ENCODE results near the gene CLDND1.

Gene CLDND1

DNA sequence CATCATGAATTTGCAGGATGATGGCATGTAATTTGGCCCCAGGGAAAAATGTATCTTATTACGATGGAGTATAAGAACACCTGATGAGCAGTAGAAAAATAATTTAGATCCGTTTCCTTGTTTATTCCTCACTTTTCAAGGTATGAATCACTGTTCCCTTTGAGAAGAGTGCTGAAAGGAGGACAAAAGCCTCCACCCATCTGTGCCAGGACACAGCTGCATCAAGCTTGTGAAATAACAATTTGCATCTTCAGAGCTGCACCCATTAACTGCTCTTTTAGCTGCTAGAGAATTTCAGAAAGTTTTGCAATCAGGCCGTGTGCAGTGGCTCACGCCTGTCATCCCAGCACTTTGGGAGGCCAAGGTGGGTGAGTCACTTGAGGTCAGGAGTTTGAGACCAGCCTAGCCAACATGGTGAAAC lies 9.6 kb downstream of the CLDND1 start:
- DNase-seq: peak; percentile 22

- no peak for DNase-seq
Observed at GRCh38 chr3:98512576-98512975, 10.1 kb downstream of the CLDND1 start.

GRCh38 chr3:98508582-98508981 lies 14.1 kb downstream of the CLDND1 start:
- no peak for DNase-seq

DNA sequence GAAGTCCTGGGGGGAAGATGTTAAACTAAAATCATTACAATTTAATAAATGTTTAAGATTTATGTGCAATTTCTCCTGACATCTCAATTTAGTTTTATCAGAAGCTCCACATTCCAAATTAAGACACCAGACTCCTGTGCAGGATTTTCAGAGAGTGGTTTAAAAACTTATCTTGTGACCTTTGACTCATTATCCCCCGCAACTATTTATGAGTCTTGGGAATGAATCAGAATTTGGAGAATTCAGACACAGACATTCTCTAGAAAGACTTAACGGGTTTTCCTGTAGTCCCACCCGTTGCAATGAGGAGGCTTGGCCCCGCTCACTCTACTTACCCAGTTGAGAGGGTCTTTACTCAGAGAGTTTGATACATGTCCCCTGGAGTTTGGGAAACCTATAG lies 18.2 kb downstream of the CLDND1 start:
- no peak for DNase-seq

DNA sequence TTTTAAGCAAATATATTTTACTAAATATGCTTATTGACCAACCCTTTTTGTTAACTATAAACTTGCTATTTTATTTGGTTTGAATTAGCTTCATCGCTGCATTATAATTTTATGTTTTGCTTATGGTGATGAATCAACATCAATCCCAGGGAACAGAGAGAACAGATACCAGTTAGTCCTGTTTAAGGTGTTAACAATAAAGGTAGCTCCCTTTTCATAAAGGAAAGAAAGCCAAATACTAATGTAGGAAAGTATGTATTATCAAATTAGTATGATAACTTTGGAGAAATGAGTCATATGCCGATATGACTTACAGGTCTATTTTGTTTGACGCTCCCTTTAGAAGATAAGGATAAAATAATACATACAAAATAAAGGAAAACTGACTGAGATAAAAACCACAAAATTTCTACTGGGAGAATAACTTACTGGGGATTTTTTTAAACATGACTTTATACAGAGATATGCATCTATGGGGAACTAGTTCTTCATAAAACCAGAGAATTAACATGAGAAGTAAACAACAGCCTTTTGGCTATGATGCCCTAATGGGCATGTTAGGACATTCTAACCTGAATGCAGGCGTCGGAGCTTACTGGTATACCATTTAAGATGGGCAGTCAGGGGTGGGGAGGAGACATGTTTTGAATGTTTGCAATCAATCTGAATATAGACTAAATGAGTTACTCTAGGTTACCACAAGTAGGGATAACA lies 20.7 kb downstream of the CLDND1 start:
- no peak for DNase-seq

DNA sequence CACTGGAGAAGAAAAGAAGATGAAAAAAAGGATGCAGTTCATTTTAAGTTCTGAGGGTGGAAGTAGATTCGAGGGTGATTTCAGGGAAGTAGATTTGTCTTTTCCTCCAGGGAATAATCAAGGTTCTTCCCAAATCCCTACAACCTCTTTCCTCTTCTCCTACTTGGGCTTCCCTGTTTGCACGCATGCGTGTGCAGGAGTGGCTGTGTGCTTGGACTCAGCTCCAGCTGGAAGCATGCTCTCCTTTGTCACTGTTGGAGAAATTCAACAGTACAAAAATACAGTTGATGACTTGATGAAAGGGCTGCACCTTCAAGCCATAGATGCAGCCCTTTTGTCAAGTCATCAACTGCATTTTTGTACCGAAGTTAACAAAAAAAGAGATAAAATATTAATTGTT lies 21.4 kb downstream of the CLDND1 start:
- DNase-seq: no peak

DNA sequence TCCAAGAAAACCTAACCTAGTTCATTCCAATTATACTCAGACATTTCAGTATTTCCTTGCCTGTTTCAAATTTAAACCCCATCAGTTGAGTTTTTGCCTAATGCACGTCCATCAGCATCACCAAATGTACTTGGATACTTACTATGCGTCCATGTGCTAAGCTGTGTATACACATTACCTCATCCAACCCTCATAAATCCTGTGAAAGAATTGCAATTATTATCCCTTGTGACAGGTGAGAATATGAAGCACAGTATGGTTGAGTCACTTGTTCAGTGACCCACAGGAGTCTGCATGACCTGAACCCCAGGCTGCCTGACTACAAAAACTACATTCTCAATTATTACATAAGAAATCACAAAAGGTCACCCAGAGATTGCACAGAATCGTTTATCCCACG lies 22.7 kb downstream of the CLDND1 start:
- no peak for DNase-seq

GRCh38 chr3:98497381-98497780 lies 25.3 kb downstream of the CLDND1 start, which contains the start of gene OR5K2:
OR5K2 (plus strand) TSS chr3:98497681; CDS start chr3:98497681, 0 bp downstream.
- DNase-seq: no peak

GRCh38 chr3:98483626-98484025 lies 39.1 kb downstream of the CLDND1 start:
- no peak for DNase-seq

- no peak for DNase-seq
Observed at GRCh38 chr3:98482717-98483482, 39.8 kb downstream of the CLDND1 start.
